CD4-positive, alpha-beta T cell treated with Interleukin-4 for 1 hour (primary cell): ENCODE data around the gene KIAA0040.
A peak's percentile ranks its signal among the peaks of the same experiment; 100 is the strongest.

Experiments used
- DNase-seq, 2 donors: peaks; one replicate each; pipeline ENCODE4 v3.0.0-alpha.2; 2020 to 2022

KIAA0040 gene

GRCh38 chr1:175169286-175170018, 23.1 kb downstream of the KIAA0040 start:
- DNase-seq: no peak

- no peak for DNase-seq
These were observed 23.8 kb downstream of the KIAA0040 start for GRCh38 chr1:175168782-175169181.

GRCh38 chr1:175167861-175168260, 24.7 kb downstream of the KIAA0040 start:
- no peak for DNase-seq

GRCh38 chr1:175166746-175167145, 25.8 kb downstream of the KIAA0040 start:
- no peak for DNase-seq

- DNase-seq: no peak
These were observed 27.8 kb downstream of the KIAA0040 start for GRCh38 chr1:175164751-175165150.

GRCh38 chr1:175163702-175164101, 28.9 kb downstream of the KIAA0040 start:
- DNase-seq: no peak

GRCh38 chr1:175162955-175163354, 29.6 kb downstream of the KIAA0040 start:
- no peak for DNase-seq

GRCh38 chr1:175158170-175158591, 34.4 kb downstream of the KIAA0040 start:
- no peak for DNase-seq

- DNase-seq: no peak
These were observed 35.4 kb downstream of the KIAA0040 start for GRCh38 chr1:175157200-175157599.

GRCh38 chr1:175155936-175156335, 36.6 kb downstream of the KIAA0040 start:
- DNase-seq: no peak

GRCh38 chr1:175155473-175155856, 37.1 kb downstream of the KIAA0040 start:
- DNase-seq: no peak

- DNase-seq: peak; percentile 74 to 75
These were observed 37.7 kb downstream of the KIAA0040 start for GRCh38 chr1:175154629-175155472.

- peak; percentile 68 for DNase-seq
These were observed 40.4 kb downstream of the KIAA0040 start for GRCh38 chr1:175152006-175152652.

- no peak for DNase-seq
These were observed 41.8 kb downstream of the KIAA0040 start for GRCh38 chr1:175150596-175151319.

- no peak for DNase-seq
These were observed 44.5 kb downstream of the KIAA0040 start for GRCh38 chr1:175148068-175148467.

- no peak for DNase-seq
These were observed 45.0 kb downstream of the KIAA0040 start for GRCh38 chr1:175147569-175147968.

GRCh38 chr1:175146529-175147213, 45.9 kb downstream of the KIAA0040 start:
- peak; percentile 59 to 63 for DNase-seq

GRCh38 chr1:175145899-175146528, 46.6 kb downstream of the KIAA0040 start:
- DNase-seq: no peak

- no peak for DNase-seq
These were observed 54.0 kb downstream of the KIAA0040 start for GRCh38 chr1:175138579-175138978.

- DNase-seq: no peak
These were observed 55.2 kb downstream of the KIAA0040 start for GRCh38 chr1:175137369-175137768.

- no peak for DNase-seq
These were observed 56.3 kb downstream of the KIAA0040 start for GRCh38 chr1:175136246-175136645.

- no peak for DNase-seq
These were observed 58.1 kb downstream of the KIAA0040 start for GRCh38 chr1:175134500-175134899.
